Erythroblast (primary cell): ENCODE results near the gene ATG16L1.

Source experiments
- GATA1 ChIP-seq: IDR thresholded peaks from 2 replicates; pipeline ENCODE4 v1.6.1; 2011; ENCODE audit warnings: low read depth, mild to moderate bottlenecking, control low read depth, low read length, moderate library complexity
- POLR2A ChIP-seq: IDR thresholded peaks from 2 replicates; pipeline ENCODE4 v1.6.1; 2011; ENCODE audit warnings: mild to moderate bottlenecking, low read length

DNA sequence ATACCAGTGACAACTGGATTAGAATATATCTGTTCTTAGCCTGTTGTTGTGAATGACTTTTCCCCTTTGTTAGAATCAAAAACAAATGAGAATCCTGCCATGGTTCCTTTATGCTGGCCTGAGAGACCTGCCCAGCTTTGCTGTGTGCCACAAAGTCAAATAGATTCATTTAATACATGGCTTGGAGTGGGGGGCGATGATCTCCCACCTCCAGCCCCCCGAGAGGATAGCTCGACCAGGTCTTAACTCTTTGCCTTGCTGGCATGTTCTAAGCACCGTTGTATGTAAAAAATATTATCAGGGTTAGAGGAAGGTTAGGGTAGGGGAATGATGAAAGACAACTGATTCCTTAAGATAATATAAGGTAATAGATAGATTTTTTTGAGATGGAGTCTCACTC lies 80.7 kb downstream of the ATG16L1 start:
- no peak for TF ChIP-seq POLR2A
- TF ChIP-seq GATA1, result no peak
